Kidney (tissue), 14 donors: ENCODE results near the gene CTNND2. TPM values are rescaled to one million over a fixed set of nuclear protein-coding genes. Genes with fewer than 3 reads are reported as not detected.

Source experiments
- DNase-seq, 5 donors: peaks; one replicate each; pipeline ENCODE4 v3.0.0-alpha.2; 2013 to 2020
- FAIRE-seq: peaks from 2 replicates; lab custom pipeline; 2012; peaks lifted over from hg19 to GRCh38; lab: Jason Lieb, UNC
- H3K27ac ChIP-seq, 2 donors: one replicate each; pipeline ENCODE4 v1.7.0; 2013; ENCODE audit warnings: low read depth in 2 of 2, low read length in 2 of 2, inconsistent platforms in 1 of 2
- H3K27me3 ChIP-seq: one replicate; pipeline ENCODE4 v1.7.1; 2013; ENCODE audit warnings: low read length, inconsistent platforms; ENCODE audit not compliant: control insufficient read depth, insufficient read depth
- H3K36me3 ChIP-seq, 3 donors: one replicate each; pipeline versions ENCODE4 v1.7.0 to v1.7.1; 2013; ENCODE audit warnings: low read length in 3 of 3, control low read depth in 1 of 3, inconsistent platforms in 1 of 3; ENCODE audit not compliant: insufficient read depth in 3 of 3, control insufficient read depth in 2 of 3
- H3K4me1 ChIP-seq, 3 donors: one replicate each; pipeline versions ENCODE4 v1.7.0 to v1.7.1; 2013; ENCODE audit warnings: low read length in 3 of 3, inconsistent platforms in 1 of 3, low read depth in 1 of 3; ENCODE audit not compliant: control insufficient read depth in 2 of 3, insufficient read depth in 2 of 3
- H3K4me3 ChIP-seq, 3 donors: one replicate each; pipeline versions ENCODE4 v1.7.0 to v1.8.1; 2013; ENCODE audit warnings: low read length in 3 of 3, control low read depth in 1 of 3, inconsistent platforms in 1 of 3
- H3K9ac ChIP-seq, 3 donors: one replicate each; pipeline versions ENCODE4 v1.7.0 to v1.7.1; 2013; ENCODE audit warnings: low read length in 3 of 3, control low read depth in 1 of 3, inconsistent platforms in 1 of 3
- H3K9me3 ChIP-seq, 3 donors: one replicate each; pipeline versions ENCODE4 v1.7.0 to v1.7.1; 2013; ENCODE audit warnings: low read length in 3 of 3, control low read depth in 1 of 3, inconsistent platforms in 1 of 3; ENCODE audit not compliant: control insufficient read depth in 2 of 3, insufficient read depth in 1 of 3
- CTCF ChIP-seq: IDR thresholded peaks from 3 replicates; pipeline ENCODE4 v1.5.1; 2012; ENCODE audit warnings: mild to moderate bottlenecking, moderate library complexity, borderline replicate concordance; ENCODE audit not compliant: insufficient read depth; ENCODE audit errors: extremely low read depth
- intact Hi-C: fragments of 100-400 bp; cut with DNase I; formaldehyde crosslinking; loops from one replicate; pipeline ENCODE4 v1.11.1; 2022
- polyA plus RNA-seq: library from polyadenylated mRNA; stranded (reverse); fragments of 350-450 nt; fragmentation: Illumina TruSeq; extraction: RNeasy Lipid Tissue Mini Kit (QIAGEN cat#74804); gene quantifications from one replicate; pipeline ENCODE4 v1.2.3, GENCODE V29; 2014; ENCODE audit warnings: low read depth, low replicate concordance; ENCODE audit not compliant: insufficient read depth
- total RNA-seq: library from RNA; stranded (reverse); fragmentation: NEBNext Ultra II Directional; extraction: Animal tissue kit (Norgen Biotek cat#: 25700); gene quantifications from one replicate; pipeline ENCODE4 v1.2.1, GENCODE V29; 2021
- donor health status: control.
- donor health status: control.
- donor health status: control.
- donor health status: control.
- donor health status: control.
- donor health status: DM: yes; HTN: yes; CAD: no.
- donor health status: Normal renal cell carcinoma (clear cell type).

Gene CTNND2
- total and polyA plus RNA-seq, 2 donors from 2014 or later: 0.15 to 0.79 TPM

GRCh38 chr5:11364531-11364930, 539.7 kb downstream of the CTNND2 start:
- Histone ChIP-seq H3K4me1 (no peaks in the 10 kb centered on the region), H3K4me3 (no peak overlapping the region), H3K36me3 (no peaks in the 10 kb centered on the region), H3K9ac (no peak overlapping the region), H3K27ac (no peak overlapping the region), H3K27me3 (no peaks in the 10 kb centered on the region), H3K9me3 (no peaks in the 10 kb centered on the region)
- TF ChIP-seq CTCF: no peak
- FAIRE-seq (no peak), DNase-seq (no peak)
- intact Hi-C loops: no loop called here

DNA sequence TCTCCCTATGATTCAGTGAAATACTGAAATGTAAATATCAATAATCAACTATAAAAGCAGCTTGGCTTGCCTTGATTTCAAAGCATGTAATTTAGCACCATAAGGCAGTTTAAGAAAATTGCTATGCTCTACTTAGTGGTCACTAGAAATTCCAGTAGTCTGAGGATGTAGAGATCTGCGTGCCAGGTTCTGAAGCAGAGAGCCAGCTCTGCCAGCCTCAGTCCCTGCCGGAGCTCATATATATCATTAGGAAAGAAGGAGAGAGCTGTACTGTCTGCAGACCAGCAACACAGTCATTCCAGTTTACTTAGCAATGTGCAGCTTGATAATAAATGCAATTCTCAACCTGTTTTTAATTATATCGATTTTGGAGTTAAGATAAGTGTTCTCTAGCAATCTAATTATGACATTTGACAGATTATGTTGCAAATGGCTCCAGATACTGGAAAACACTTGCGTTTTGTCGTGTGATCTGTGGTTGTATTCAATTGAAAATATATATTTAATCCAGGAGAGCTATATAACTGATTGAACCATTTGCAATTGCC, 540.5 kb downstream of the CTNND2 start:
- Histone ChIP-seq H3K27ac (no peak overlapping the region), H3K27me3 (no peaks in the 10 kb centered on the region), H3K36me3 (no peaks in the 10 kb centered on the region), H3K9ac (no peak overlapping the region), H3K9me3 (no peaks in the 10 kb centered on the region), H3K4me3 (no peak overlapping the region), H3K4me1 (no peaks in the 10 kb centered on the region)
- DNase-seq (no peak), FAIRE-seq (no peak)
- intact Hi-C loops: no loop called here
- TF ChIP-seq CTCF: no peak

- Histone ChIP-seq H3K4me1 (no peaks in the 10 kb centered on the region), H3K9me3 (no peaks in the 10 kb centered on the region), H3K27me3 (no peaks in the 10 kb centered on the region), H3K9ac (no peak overlapping the region), H3K27ac (no peak overlapping the region), H3K36me3 (no peaks in the 10 kb centered on the region), H3K4me3 (no peak overlapping the region)
- peak; percentile 2 for TF ChIP-seq CTCF
- FAIRE-seq: no peak
- peak in 1 of 5 donors; percentile 3 for DNase-seq
- intact Hi-C loops: no loop called here
These were observed 542.5 kb downstream of the CTNND2 start for GRCh38 chr5:11361768-11362167.

GRCh38 chr5:11357928-11358327, 546.3 kb downstream of the CTNND2 start:
- H3K9me3 ChIP-seq: no peaks in the 10 kb centered on the region
- no peak for DNase-seq
- TF ChIP-seq CTCF: no peak
- H3K4me1 ChIP-seq: no peaks in the 10 kb centered on the region
- intact Hi-C loops: no loop called here
- no peak overlapping the region for H3K27ac ChIP-seq
- no peak overlapping the region for H3K9ac ChIP-seq
- no peaks in the 10 kb centered on the region for H3K27me3 ChIP-seq
- H3K36me3 ChIP-seq: no peaks in the 10 kb centered on the region
- H3K4me3 ChIP-seq: no peak overlapping the region
- no peak for FAIRE-seq
